Hematopoietic multipotent progenitor cell treated with erythropoietin and hydrocortisone succinate and interleukin-3 and kit ligand, for 15 days (in vitro differentiated cells): Measurements from ENCODE around the gene HSPA12A.
"Not testable (repeated sequence)": the region's sequence is repeated elsewhere in the genome, so short reads cannot be mapped to it uniquely, and the experiment has no call there.

Experiments
- DNase-seq: peaks from one replicate; pipeline ENCODE4 v3.0.0-alpha.2; 2015; ENCODE audit warnings: low spot score

HSPA12A gene

GRCh38 chr10:116715341-116715740, 27.0 kb downstream of the HSPA12A start:
- DNase-seq: no peak

GRCh38 chr10:116713846-116714245, 28.5 kb downstream of the HSPA12A start:
- DNase-seq: no peak

DNA sequence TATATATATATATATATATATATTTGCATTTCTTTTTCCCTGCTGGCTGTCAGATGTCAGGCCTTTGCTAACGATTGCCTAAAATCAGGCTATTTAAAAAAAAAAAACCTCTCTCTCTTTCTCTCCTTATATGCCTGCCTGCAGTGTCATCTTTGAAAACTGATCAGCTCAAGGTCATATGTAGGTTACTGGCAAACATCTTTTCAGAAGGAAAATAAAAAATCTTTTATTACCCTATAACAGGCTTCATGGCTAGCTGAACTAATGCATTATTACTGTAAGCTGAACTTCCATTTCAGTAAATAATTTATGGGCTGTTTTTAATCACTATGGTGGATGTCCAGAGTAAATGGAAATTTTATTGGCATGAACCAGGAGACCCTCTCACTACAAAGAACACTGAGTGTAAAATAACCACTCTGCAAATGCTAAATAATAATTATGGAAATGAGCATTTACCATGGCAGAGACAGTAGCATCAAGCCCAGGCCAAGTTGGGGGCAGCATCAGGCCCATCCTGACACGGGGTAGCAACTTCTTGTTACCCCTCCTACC, 29.3 kb downstream of the HSPA12A start:
- no peak for DNase-seq

- no peak for DNase-seq
Measured at GRCh38 chr10:116712519-116712918, 29.8 kb downstream of the HSPA12A start.

GRCh38 chr10:116711803-116712202, 30.6 kb downstream of the HSPA12A start:
- not testable (repeated sequence) for DNase-seq

DNA sequence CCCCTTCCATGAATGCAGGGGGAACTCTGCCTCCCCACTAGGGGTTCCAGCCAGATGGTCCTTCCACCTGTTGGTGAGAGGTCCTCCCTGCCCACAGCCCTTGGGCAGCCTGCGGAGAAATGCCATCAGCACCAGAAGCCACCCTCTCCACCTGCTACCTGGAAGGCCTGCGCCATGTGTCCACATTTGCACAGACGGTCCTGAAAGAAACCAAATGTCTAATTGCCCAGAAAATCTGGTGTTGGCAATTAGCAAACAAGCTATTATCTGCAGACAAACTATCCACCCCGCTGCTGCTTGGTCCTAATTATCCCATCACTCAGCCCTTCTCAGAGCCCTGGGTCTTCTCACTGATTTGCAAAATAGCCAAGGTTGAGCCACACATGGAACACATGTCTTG, 32.3 kb downstream of the HSPA12A start:
- no peak for DNase-seq

DNA sequence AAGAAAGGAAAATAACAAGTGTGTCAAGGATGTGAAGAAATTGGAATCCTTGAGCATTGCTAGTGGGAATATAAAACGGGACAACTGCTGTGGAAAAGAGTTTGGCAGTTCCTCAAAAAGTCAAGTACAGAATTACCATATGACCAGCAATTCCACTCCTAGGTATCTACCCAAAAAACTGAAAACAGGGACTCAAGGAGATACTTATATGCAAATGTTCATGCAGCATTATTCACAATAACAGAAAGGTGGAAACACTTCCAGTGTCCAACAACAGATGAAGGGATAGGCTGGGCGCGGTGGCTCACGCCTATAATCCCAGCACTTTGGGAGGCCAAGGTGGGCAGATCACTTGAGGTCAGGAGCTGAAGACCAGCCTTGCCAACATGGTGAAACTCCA, 33.5 kb downstream of the HSPA12A start:
- no peak for DNase-seq

GRCh38 chr10:116708391-116708821, 34.0 kb downstream of the HSPA12A start:
- DNase-seq: no peak

- DNase-seq: no peak
Measured at GRCh38 chr10:116707981-116708380, 34.4 kb downstream of the HSPA12A start.

GRCh38 chr10:116706281-116706680, 36.1 kb downstream of the HSPA12A start:
- no peak for DNase-seq

DNA sequence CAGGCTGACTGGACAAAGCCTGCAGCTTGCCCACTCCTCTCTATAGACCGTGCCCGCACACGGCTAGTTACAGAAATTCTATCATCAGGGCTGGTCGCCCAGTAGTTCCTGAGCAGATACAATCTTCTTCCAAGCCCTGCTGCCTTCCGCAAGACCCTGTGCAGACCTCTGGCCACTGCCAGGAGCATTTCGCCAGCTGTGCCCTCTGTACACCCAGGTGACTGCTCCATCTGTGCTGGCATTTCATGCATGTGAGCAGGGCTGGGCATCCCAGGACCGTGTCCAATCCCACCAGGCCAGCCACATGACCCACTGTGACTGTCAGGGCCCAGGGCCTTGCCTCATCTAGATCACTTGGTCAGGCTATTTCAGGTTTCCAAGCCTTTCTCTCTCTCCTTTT, 36.9 kb downstream of the HSPA12A start:
- no peak for DNase-seq

- no peak for DNase-seq
Measured at GRCh38 chr10:116704926-116705325, 37.4 kb downstream of the HSPA12A start.

GRCh38 chr10:116702165-116702564, 40.2 kb downstream of the HSPA12A start:
- DNase-seq: no peak

DNA sequence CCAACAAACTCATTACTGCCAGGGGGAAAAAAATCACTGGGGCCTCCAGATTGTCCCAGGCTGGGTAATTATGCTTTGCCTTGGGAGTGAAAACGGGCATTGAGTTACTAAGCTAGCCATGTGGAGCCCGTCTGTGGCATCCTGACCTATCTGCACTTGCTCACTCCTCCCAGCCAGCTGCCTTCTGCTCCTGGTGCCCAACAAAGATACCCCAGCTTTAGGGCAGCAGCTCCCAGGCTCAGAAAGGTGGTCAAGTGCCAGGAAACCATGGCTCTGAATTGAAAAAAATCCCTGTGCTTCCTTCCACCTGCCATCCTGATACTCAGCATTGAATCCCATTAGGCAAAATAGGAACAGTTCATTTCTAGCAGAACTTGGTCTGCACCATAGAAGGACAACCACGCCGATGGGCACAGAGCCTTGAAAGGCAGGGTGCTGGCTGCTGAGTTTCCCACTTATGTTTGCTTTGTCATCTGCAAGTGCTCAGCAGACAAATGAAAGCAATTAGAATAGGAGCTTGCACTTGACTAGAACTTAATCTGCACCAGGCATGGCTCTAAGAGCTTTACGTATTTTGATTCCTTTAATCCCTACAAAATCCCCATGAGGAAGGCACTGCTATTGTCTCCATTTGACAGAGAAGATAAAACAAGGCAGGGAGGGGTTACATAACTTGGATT, 42.8 kb downstream of the HSPA12A start:
- no peak for DNase-seq

DNA sequence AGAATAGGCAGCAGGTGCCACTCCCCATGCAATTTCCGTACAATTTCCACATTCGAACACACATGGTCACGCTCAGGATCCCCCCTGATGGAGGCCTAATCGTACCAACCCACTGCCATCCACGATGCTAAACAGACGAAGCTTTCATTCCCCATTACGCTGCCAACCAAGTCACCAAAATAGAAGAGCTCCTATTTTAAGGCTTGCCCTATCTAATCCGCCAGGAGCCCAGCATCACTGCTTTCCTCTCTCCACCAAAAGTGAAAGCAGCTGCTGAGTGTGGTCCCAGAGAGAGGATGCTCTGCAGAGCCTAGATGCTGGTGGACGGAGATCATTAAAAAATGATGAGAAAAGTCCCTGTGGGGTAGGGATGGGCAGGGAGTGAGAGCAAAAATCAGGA, 43.3 kb downstream of the HSPA12A start:
- DNase-seq: no peak

DNA sequence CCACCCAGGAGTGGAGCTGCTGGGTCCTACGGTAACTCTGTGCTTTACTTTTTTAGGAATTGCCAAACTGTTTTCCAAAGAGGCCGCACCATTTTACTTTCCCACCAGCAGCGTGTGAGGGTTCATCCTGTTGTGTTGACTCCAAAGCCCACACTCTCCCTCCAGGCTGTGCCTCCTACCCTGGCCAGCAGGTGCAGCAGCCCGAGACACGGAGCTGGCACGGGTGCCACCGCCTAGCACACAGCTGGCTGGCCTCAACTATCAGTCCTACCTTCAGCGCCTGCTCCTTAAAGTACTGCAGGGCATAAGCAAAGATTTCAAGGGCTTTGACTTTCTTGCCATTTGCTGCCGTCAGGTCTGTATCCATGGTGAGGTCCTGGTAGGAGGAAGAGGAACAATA, 44.0 kb downstream of the HSPA12A start:
- no peak for DNase-seq

- DNase-seq: no peak
Measured at GRCh38 chr10:116697816-116698215, 44.5 kb downstream of the HSPA12A start.

- DNase-seq: no peak
Measured at GRCh38 chr10:116696919-116697318, 45.4 kb downstream of the HSPA12A start.

GRCh38 chr10:116694927-116695268, 47.5 kb downstream of the HSPA12A start:
- no peak for DNase-seq

- DNase-seq: no peak
Measured at GRCh38 chr10:116694243-116694926, 48.0 kb downstream of the HSPA12A start.

DNA sequence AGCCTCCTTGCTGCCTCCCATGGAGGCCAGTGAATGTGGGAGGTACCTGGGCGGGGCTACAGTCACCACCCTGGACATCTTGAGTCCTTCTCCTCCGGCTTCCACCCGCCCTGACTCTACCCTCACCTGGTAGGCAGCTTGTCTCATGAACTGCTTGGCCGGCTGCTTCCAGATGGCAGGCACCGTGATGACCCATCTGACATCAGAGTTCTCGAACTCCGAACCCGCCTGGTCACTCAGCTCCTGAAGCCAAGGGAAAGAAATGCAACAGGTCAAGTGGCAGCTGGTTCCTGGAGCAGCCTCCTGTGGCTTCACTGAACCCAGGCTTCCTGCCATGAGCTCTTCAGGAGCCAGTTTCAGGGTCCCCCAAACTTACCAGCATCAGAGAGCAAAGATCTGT, 50.1 kb downstream of the HSPA12A start:
- DNase-seq: no peak

- no peak for DNase-seq
Measured at GRCh38 chr10:116691635-116692034, 50.7 kb downstream of the HSPA12A start.
